Stimulated activated CD8-positive, alpha-beta memory T cell treated with anti-CD3 and anti-CD28 coated beads, Interleukin-15, amount 100 ng/mL, for 24 hours (primary cell): Measurements from ENCODE around the gene SLC22A2.
"Not testable (repeated sequence)": the region's sequence is repeated elsewhere in the genome, so short reads cannot be mapped to it uniquely, and the experiment has no call there.

Experiments
- DNase-seq: peaks from one replicate; pipeline ENCODE4 v3.0.0-alpha.2; 2020; ENCODE audit warnings: low read depth

Gene SLC22A2

DNA sequence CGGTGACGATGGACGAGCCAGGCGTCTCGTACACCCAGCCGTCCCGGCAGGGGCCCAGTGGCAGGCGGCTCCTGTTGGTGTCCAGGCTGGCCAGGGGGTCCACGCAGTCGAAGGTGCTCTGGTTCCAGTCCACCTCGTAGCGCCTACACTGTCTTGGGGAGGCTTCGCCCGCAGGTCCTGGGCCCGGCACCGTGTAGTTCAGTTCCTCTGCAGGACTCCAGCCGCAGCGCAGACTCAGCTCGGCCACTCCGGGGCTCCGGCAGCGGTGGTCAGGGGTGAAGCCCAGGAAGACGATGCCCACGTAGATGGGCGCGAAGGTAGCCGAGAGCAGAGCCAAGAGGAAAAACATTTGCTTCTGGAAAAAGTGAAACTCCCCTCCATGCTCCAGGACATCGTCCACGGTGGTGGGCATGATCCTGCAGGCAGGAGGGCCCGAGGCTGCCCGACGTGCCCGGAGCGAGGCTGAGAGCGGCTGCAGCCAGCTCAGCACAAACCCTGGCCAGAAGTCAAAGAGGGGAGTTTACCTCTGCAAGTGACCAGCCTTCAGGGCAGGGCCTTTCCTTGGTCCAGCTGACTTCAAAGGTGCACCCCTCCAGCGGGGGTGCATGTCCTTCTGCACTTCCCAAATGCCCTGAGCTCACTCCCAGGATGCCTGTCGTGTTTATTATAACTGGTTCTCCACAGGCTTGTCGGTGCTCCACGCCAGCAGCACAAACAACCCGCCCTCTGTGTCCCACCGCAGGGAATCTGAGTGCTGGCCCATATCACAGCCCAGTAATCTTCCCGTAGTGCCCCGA, at the start of gene SLC22A2:
TSS of gene SLC22A2 (minus strand) at position 476 of the 797 bp plus-strand sequence. CDS start at position 412, 64 bp downstream.
- no peak for DNase-seq

DNA sequence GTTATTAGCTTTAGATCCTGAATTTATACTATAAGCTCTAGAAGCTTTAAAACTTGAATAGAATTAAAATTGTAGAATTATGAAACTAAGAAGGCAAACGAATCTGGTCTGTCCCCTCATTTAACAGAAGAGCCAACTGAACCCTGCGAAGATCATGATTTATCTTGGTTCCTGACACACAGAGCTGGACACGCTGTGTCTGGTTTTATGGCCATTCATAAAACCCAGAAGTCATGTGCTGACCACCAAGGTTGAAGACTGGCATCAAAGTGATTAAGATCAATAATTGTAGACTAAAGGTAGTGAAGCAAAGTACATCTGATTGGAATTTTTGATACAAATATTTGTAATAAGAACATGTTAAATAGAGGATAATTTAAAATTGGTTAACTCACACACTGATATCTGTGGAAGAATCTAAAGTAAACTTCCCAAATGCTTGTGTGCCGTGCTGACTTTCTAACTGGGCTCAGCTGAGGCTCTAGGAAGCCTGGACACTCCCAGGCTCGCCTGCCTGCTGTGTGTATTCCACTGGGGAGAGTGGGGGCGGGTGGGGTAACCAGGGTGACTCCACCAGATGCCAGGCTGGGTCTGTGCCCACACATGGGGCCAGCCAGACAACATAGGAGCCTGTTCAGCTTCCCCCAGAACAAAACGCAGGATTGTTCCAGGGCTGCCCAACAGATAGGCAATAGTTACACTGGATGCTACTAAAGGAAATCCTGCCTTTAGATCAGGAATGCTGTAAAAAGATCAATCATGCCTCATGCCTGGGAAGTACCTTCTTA, 47.5 kb upstream of the SLC22A2 start:
- no peak for DNase-seq

DNA sequence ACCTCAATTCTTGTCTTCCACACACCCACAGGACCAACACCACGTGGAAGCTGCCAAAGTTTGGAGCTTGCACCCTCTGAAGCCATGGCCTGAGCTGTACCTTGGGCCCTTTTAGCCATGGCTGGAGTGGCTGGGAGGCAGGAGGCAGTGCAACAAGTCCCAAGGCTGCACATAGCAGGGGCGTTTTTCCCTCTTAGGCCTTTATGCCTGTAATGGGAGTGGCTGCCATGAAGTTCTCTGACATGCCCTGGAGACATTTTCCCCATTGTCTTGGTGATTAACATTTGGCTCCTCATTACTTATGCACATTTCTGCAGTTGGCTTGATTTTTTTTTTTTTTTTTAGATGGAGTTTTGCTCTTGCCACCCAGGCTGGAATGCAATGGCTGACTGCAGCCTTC, 45.2 kb upstream of the SLC22A2 start:
- no peak for DNase-seq

DNA sequence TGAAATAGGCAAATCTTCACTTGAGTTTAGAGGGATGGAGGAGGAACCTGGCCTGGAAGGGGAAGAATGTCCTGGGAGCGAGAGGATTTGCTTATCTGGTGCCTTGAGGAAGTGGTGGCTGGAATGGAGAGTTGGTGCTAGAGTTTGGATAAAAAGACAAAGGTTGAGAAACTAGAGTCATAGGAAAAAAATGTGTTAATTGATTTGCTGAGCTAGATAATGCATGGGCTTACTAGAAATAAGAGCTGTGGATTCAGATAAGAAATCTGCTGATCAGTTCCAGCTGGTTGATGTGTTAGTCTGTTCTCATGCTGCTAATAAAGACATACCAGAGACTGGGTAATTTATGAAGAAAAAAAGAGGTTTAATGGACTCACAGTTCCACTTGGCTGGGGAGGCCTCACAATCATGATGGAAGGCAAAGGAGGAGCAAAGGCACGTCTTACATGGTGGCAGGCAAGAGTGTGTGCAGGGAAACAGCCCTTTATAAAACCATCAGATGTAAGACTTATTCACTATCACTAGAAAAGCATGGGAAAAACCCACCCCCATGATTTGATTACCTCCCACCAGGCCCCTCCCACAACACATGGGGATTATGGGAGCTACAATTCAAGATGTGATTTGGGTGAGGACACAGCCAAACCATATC, 43.9 kb upstream of the SLC22A2 start:
- DNase-seq = not testable (repeated sequence)

DNA sequence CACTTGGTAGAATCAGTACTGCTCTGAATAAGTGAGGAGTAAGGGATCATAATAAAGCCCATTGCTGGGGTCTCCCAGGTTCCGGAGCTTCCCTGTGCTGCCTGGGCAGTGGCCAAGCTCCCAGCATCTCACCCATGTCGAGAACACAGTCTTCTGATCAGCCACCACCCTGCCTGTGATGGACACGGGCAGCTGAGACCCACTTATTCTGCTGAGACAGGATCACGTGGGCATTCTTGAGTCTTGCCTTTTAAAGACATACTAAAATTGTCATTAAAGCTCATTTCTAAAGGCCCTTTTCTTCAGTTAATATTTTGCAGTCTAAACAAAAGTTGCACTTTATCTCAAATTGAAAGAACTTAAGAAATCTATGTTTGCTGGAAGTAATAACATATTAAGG, 42.7 kb upstream of the SLC22A2 start:
- DNase-seq = no peak

DNA sequence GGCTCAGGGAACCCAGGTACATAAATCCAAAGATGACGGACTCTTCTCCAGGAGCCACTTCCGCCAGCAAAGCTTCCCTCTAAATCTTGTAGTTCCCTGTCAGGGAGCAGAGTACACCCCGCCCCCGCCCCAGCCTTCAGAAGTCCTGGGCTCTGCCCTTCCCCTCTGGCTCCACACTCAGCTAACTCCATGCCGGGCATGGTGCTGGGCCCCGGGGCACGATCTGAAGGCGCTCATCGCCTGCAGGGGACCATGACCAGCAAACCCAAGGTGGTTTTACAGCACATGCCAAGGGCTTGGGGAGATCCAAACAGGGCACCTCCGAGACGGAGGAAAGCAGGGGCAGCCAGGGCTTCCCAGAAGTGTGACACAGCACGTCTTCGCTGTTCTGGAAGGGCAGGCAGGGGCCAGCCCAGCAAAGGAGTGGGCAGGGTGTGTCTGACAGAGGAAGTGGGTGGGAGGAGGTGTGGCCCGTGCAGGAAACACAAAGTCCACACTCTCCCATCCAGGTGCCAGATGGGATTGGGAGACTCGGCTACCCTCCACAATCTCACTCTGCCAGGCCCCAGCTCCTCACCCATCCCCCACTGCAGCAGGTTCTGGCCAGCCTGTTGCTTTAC, 41.6 kb upstream of the SLC22A2 start:
- DNase-seq = no peak

DNA sequence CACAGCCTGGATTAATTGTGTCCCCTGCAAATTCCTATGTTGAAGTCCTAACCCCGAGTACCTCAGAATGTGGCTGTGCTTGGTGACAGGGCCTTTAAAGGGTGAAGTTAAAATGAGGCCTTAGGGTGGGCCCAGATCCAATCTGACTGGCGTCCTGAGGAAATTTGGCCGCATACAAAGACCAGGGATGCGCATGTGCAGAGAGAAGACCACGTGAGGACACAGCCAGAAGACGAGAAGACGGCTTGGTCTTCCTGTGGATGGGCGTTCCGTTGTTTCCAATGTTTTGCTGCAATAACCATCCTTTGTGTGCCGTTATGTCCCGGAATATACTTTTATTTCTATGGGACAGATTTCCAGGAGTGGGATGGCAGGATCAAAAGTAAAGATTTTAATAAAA, 40.9 kb upstream of the SLC22A2 start:
- DNase-seq = no peak

DNA sequence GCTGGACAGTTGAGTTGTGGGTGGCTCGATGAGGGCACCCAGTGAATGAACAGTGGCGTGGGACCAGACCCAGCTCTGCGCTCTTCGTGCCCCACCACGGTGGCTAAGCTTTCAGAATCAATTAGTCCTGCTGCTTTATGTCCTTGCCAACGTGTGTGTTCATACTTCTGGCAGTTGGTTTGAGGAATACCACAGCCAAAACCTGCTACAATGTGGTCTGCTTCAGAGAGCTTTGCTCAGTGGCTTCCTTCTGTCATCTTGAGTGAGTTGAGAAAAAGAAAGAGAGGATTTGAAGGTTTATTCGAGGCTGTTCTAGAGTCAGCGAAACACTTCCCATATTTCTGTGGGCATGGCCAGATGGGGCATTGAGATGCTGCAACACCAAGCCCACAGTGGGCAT, 39.5 kb upstream of the SLC22A2 start:
- DNase-seq = no peak

DNA sequence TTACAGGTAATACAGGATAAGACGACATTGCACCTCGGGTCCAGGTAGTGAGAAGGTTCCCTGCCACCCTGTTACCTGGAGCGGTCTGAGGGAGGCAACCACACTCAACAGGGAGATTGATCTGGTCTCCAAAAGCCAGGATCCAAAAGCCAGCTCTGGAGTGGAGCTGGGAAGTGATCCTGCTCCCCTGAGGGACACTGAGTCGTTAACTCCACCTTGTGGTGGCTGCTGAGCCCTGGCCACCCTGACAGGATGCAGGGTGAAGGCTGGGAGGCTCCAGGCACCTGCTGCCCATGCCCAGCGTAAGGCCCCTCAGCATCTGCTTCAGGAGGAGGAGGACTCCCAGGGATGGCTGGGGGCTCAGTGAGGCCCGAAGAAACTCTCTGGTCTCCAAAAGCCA, 38.7 kb upstream of the SLC22A2 start:
- DNase-seq = no peak

DNA sequence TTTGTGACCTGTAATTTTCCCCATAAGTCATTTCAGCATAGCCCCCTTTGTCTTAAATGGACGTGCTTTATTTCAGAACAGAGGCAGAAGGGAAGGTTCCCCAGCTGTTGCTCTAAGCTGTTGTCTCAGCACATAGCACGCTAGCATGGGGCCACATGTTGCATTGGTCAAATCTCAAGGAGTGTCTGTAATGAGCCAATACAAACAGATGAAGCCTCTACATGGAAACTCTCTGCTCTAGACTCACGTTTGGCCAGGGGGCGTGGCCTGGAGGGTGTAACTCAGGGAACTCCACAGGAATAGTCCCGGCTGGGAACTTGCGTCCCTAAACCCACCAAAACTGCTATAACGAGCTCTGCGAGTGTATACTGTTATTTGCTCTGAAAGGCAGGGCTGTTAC, 35.2 kb upstream of the SLC22A2 start:
- DNase-seq = no peak

DNA sequence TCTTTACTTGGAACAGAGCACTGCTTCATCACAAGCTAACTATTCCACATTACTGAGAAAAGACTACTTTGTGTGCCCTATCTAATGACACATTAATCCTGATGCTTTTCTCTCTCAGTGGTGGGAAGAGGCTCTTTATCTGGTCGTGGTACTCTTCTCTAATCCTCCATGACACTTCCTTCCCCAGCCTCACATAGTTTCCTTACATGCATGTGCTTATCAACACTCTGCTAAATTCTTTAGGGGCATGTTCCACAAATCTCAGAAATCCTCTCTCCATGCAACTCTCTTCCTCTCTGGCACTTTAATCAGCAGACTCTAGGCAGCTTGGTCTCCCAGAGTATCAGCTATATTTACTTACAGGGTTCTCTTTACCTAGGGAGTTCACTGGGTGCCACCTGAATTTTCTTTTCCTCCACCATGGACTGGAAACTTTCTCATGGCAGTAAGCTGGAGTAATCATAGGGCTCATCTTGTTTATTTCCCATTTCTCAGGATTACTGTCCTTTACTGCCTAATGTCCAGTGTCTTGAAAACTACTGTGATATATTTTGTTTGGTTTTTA, 27.0 kb upstream of the SLC22A2 start:
- no peak for DNase-seq

DNA sequence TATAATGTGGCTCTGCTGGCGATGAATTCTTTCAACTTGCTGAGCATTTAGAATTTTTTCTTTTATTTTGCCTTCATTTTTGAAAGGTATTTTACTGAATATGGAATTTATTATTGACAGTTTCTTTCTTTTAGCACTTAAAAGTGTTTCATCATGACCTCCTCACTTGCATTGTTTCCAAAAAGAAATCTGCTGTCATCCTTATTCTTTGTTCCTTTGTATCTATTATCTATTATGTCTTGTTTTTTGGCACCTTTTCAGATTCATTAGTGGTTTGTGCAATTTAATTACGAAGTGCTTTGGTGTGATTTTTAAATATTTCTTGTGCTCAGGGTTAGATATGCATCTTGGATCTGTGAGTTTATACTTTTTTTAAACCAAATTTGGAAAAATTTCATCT, 26.0 kb upstream of the SLC22A2 start:
- no peak for DNase-seq

DNA sequence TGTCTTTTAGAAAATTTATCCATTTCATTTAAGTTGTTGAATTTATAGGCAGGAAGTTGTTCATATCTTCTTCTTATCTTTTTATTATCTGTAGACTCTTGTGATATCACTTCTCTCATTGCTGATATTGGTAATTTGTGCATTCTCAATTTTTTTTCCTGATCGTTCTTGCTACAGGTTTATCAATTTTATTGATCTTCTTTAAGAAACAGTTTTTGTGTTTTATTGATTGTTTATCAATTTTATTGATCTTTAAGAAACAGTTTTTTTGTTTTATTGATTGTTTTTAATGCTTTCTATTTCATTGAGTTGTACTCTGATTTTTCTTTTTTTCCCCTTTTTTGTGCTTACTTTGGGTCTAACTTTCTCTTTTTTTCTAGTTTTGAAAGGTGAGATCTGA, 23.8 kb upstream of the SLC22A2 start:
- no peak for DNase-seq

DNA sequence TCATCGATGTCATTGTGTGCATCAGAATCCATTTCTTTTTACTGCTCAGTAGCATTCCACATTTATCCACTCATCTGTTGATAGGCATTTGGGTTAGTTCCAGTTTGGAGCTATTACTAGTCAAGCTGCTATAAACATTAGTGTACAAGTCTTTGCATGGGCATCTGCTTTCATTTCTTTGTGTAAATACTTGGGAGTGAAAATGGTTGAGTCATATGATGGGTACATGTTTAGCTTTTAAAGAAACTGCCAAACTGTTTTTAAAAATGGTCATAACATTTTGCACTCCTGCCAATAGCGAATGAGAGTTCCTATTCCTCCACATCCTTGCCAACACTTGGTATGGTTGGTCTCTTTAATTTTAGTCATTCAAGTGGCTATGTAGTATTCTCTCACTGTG, 21.2 kb upstream of the SLC22A2 start:
- no peak for DNase-seq

DNA sequence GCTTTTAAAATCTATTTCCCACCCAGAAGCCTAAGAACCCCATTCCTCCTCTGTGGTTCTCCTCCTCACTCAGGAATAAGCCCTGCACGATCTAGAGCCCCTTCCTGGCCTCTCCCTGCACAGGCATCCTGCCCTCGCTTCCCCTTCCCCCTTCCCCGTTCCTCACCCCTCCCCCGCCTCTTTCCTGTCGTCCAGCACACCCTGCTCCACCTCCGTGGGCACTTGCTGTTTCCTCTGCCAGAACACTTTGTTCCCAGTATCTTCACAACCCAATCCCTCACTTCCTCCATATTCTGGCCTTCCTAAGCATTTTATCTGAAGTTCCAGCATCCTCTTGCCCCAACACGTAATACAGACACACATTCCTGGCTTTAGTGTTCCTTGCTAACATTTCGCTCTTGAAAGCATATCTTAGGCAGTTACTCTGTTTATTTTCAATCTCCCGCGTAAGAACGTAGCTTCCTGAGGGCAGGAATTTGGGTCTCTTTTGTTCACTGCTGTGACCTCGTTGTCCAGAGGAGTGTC, 20.2 kb upstream of the SLC22A2 start:
- DNase-seq = no peak

DNA sequence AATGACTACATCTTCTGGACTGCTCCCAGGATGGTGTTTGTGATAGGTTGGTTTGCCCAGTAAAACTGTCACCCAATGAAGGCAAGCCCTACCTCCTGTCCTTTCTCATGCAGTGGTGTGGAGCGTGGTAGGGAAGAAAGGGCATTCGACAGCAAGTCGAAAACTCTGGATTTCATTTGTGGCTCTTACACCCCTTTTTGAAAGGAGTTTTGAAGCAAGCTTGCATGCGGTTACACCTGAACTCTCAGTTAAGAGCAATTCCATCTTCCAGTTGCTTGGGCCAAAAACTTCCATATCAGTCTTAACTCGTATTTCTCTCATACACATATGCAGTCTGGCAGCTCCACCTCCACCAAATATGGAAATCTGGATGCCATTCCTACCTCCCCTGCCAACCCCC, 19.7 kb upstream of the SLC22A2 start:
- no peak for DNase-seq

DNA sequence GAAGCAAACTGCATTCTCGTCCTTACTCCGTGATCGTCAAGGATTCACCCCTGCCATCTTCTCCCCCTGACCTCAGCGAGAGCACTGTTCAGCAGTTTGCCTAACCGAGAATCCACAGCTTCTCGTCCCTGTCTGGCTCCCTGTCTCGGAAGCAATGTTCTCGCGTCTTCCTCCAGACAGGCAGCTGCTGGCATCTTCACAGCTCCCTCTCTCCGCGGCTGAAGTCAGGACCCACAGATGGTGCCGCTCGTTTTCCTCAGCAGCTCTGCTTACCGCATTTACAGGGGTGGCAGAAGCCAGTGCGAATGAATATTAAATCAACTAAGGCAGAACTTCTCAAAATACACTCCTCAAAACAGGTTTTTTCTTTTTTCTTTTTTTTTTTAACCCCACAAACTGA, 18.9 kb upstream of the SLC22A2 start:
- no peak for DNase-seq

DNA sequence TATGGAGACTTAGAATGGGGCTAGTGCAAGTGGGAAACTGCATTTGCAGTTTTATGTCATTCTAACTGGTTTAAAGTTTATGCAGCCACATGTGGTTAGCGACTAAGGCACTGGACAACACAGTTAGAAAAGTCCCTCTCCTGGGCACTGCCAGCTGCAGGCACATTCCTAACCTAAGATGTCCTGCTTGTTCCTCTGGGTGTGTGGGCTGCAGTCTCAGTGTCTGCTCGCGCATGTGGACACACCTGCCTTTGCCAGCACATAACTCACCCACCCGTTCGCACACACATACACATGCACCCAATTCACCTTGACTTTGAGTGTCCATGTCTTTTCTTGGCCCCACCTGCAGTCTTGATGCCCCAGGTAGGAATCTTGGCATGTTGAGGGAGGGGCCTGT, 18.5 kb upstream of the SLC22A2 start:
- DNase-seq = no peak

DNA sequence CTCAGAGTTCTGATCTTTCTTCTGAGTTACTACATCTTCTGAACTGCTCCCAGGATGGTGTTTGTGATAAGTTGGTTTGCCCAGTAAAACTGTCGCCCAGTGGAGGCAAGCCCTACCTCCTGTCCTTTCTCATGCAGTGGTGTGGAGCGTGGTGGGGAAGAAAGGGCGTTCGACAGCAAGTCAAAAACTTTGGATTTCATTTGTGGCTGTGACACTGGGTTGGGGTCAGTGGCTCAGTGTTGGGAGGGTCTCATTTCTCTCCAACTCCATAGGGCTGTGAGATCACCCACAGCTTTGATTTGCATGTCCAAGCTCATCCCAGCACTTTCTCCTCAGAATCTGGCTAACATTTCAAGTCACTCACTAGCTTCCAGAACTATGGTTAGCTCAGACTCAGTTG, 17.5 kb upstream of the SLC22A2 start:
- DNase-seq = no peak

DNA sequence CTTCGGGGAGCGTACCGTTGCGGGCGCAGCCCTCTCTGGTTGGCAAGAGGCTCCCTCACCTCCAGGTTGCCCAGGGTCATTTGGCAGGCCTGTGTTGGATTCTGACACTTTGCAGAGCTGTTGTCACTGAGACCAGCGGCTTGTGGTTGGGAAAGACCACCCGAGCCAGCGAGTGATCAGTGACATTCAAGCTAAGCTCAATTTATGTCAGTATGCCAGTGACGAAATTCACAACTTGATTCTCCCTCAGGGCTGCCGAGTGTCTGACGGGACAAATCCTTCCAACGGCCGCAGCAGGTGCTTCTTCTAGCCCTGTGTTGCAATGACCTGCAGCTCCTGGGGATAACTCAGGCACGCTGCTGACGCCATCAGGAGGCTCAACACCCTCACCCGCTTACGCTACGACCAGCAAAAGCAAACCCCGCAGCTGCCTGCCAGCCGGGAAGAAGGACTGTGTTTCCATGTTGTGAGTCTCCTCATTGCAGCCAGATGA, 16.9 kb upstream of the SLC22A2 start:
- DNase-seq = no peak

DNA sequence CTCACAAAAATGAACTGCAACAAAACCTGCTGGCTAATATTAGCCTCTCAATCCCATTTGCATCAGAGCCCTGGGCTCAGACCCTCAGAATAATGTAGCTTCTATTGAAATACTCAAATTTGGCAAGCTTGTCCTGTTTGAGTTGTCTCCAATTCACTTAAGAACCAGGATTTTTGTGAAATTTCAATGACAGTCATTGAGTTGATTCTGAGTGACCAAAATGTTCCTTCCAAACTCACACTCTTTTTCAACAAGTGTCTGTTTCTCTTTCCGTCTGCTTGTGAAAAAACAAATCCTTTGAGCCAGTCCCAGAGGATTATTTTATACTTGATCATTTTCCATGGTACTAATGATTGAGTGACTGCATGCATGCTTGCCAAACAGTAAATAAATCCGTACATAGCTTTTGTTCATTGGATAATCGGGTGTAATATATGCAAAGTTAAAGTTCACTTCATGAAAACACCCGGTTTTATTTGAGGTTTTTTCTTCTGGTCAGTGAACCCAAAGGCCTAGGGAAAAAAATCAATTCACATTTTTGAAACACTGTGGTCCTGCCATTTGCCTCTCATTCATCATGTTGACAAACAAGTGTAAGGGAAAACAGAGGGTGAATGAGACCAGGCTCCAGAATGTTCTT, 16.4 kb upstream of the SLC22A2 start:
- no peak for DNase-seq
